Chondrocyte (in vitro differentiated cells): ENCODE measurements around the gene ABTB2. TPM values are rescaled to one million over a fixed set of nuclear protein-coding genes. Genes with fewer than 3 reads are reported as not detected.
"Not testable (repeated sequence)": the region's sequence is repeated elsewhere in the genome, so short reads cannot be mapped to it uniquely, and the experiment has no call there.

Experiments
- DNase-seq: peaks from one replicate; pipeline ENCODE4 v3.0.0; 2021; ENCODE audit warnings: mixed read lengths, low spot score
- H3K27ac Mint-ChIP-seq: one replicate; pipeline ENCODE4 v1.8.0; 2021; ENCODE audit warnings: mild to moderate bottlenecking, moderate library complexity, mixed read lengths; ENCODE audit not compliant: unreplicated experiment
- H3K27me3 Mint-ChIP-seq: 2 replicates; pipeline ENCODE4 v1.8.0; 2021; ENCODE audit warnings: low read depth, mixed read lengths
- H3K36me3 Mint-ChIP-seq: 2 replicates; pipeline ENCODE4 v1.8.0; 2021; ENCODE audit warnings: low read depth, mixed read lengths
- H3K4me1 Mint-ChIP-seq: 2 replicates; pipeline ENCODE4 v1.8.0; 2021; ENCODE audit warnings: low read depth, mild to moderate bottlenecking, mixed read lengths
- H3K4me3 Mint-ChIP-seq: one replicate; pipeline ENCODE4 v1.8.0; 2021; ENCODE audit warnings: mild to moderate bottlenecking, moderate library complexity, mixed read lengths; ENCODE audit not compliant: unreplicated experiment
- H3K9me3 Mint-ChIP-seq: 2 replicates; pipeline ENCODE4 v1.8.0; 2021; ENCODE audit warnings: low read depth, mixed read lengths
- CTCF ChIP-seq: fragments of 200-600 bp; sonication (generic); IDR thresholded peaks from 2 replicates; pipeline ENCODE4 v1.5.0; 2021; ENCODE audit warnings: antibody characterized with exemption, mild to moderate bottlenecking, moderate library complexity
- total RNA-seq: library from RNA; stranded (reverse); gene quantifications from 3 replicates; pipeline ENCODE4 v1.2.1, GENCODE V29; 2021

The ABTB2 gene
- total RNA-seq, 1 donor from 2014 or later, result 3.1 TPM

DNA sequence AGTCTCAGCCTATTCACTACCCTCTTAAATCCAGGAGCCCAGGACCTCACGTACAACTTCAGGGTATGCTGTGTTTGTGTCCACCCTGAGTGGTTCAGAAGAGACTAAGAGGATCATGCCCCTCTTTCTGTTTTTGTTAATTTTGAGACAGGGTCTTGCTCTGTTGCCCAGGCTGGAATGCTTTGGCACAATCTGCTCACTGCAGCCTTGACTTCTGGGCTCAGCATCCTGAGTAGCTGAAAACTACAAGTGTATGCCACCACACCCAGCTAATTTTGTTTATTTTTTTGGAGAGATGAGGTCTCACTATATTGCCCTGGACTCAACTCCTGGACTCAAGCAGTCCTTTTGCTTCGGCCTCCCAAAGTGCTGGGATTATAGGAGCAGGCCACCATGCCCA lies 133.9 kb downstream of the ABTB2 start:
- Mint-ChIP-seq H3K36me3 (no peaks in the 10 kb centered on the region), H3K27me3 (peaks cover 3% of the 10 kb centered on the region), H3K4me3 (no peak overlapping the region), H3K4me1 (peaks cover 5% of the 10 kb centered on the region), H3K27ac (no peak overlapping the region), H3K9me3 (no peaks in the 10 kb centered on the region)
- DNase-seq, result no peak
- no peak for TF ChIP-seq CTCF

DNA sequence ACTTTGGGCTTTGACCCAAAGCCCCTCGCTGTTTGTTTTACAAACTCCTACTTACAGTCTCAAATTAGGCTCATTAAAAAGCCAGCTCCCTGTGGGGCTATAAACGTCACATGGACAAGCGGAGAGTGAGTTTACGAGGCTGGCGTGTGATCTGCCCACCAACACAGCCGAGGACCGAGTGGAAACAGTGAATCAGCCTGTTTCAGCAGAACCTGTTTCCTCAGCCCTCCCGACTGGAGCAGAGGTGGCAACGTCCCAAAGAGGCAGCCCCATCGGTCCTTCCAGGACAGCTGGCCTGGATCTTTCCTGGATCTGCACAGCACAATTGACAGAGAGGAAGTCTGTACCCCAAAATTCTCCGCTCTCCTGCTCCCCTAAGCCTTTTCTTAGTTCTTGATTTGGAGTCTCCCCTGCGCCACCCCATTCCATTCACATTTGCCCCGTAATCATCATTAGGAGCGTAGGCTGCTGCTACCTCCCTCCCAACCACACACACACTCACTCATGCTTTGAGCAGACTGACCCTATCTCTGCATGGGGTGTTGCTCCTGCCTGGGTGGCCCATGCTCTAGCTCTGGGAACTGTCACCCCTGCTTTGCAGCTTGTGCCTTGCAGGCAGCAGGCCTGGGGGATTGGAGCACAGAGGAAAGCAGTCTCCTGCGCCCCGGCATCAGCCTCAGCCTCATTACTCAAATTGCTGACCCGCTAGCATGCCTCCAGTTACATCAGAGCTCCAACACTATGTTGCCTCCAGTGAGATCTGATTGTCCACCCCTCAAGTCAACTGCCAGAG lies 134.6 kb downstream of the ABTB2 start:
- no peaks in the 10 kb centered on the region for H3K9me3 Mint-ChIP-seq
- TF ChIP-seq CTCF, result no peak
- peaks cover 3% of the 10 kb centered on the region for H3K27me3 Mint-ChIP-seq
- H3K27ac Mint-ChIP-seq, result no peak overlapping the region
- no peak for DNase-seq
- no peak overlapping the region for H3K4me3 Mint-ChIP-seq
- peaks cover 5% of the 10 kb centered on the region for H3K4me1 Mint-ChIP-seq
- no peaks in the 10 kb centered on the region for H3K36me3 Mint-ChIP-seq

GRCh38 chr11:34222030-34222429 lies 135.8 kb downstream of the ABTB2 start:
- DNase-seq, result no peak
- peaks cover 3% of the 10 kb centered on the region for H3K27me3 Mint-ChIP-seq
- no peak overlapping the region for H3K27ac Mint-ChIP-seq
- H3K4me1 Mint-ChIP-seq, result peaks cover 5% of the 10 kb centered on the region
- H3K36me3 Mint-ChIP-seq, result no peaks in the 10 kb centered on the region
- no peak overlapping the region for H3K4me3 Mint-ChIP-seq
- TF ChIP-seq CTCF, result no peak
- H3K9me3 Mint-ChIP-seq, result no peaks in the 10 kb centered on the region

DNA sequence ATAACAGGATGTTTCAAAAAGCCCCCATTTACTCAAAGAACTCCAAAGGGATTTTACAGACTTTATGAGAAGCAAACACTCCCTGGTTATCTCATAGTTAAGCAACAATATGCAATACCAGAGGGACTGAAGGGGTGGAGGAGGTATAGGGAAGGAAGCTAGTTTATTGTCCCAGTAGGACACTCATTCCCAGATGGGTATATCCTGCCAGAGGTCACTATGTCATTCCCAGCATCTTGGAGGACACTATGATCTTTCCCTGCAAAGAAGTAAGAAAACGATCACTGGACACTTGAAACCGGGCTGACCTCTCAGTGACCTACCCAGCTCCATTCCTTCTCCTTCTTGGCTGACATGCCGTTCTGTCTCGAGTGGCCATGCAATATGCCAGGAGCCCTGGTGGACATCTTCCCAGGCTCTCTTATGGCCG lies 137.9 kb downstream of the ABTB2 start:
- Mint-ChIP-seq H3K27ac (no peak overlapping the region), H3K36me3 (no peaks in the 10 kb centered on the region), H3K9me3 (no peaks in the 10 kb centered on the region), H3K27me3 (peaks cover 3% of the 10 kb centered on the region), H3K4me3 (no peak overlapping the region), H3K4me1 (peaks cover 7% of the 10 kb centered on the region)
- no peak for DNase-seq
- TF ChIP-seq CTCF, result no peak

- no peak overlapping the region for H3K4me3 Mint-ChIP-seq
- H3K4me1 Mint-ChIP-seq, result peaks cover 10% of the 10 kb centered on the region
- H3K27ac Mint-ChIP-seq, result no peak overlapping the region
- TF ChIP-seq CTCF, result no peak
- H3K27me3 Mint-ChIP-seq, result peaks cover under 1% of the 10 kb centered on the region
- no peaks in the 10 kb centered on the region for H3K9me3 Mint-ChIP-seq
- no peaks in the 10 kb centered on the region for H3K36me3 Mint-ChIP-seq
- DNase-seq, result no peak
Observed at GRCh38 chr11:34219279-34219678, 138.5 kb downstream of the ABTB2 start.

- H3K4me1 Mint-ChIP-seq, H3K4me3 Mint-ChIP-seq, H3K9me3 Mint-ChIP-seq, H3K36me3 Mint-ChIP-seq, H3K27ac Mint-ChIP-seq, H3K27me3 Mint-ChIP-seq, DNase-seq: not testable (repeated sequence)
Observed at GRCh38 chr11:34218756-34219155, 139.1 kb downstream of the ABTB2 start.
